HG03520 (cell line): ENCODE data around the gene RING1.

Experiments used
- ATAC-seq: cut with Tn5 transposase; IDR thresholded peaks from one replicate; pipeline ENCODE4 v1.9.1; 2021; ENCODE audit warnings: mild to moderate bottlenecking, moderate library complexity; ENCODE audit not compliant: unreplicated experiment

The RING1 gene

GRCh38 chr6:33192105-33192646, 16.1 kb upstream of the RING1 start, which contains the start of gene COL11A2:
Gene COL11A2, minus strand, starts transcription at chr6:33192467. Its CDS starts 227 bp downstream, at chr6:33192240.
- no peak for ATAC-seq

GRCh38 chr6:33192671-33193602, 15.4 kb upstream of the RING1 start:
- ATAC-seq, result no peak

DNA sequence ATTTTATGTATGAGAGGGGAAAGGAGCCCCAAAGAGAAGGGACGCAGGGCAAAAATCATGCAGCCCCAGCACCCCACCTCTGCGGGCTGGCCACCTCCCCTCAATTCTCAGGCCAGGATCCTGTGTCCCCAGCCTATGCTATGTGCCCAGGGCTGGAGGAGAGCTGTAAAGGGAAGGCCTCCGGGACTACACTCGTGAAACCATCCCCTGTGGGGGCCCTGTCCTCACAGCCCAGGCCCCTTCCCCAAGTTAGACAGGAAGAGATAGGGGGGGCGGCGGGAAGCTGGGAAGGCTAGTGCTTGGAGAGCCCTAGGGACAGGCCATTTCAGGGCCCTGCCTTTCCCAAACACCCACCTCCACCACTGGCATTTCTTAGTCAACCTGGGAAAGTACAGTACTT, 14.7 kb upstream of the RING1 start:
- ATAC-seq, result no peak

DNA sequence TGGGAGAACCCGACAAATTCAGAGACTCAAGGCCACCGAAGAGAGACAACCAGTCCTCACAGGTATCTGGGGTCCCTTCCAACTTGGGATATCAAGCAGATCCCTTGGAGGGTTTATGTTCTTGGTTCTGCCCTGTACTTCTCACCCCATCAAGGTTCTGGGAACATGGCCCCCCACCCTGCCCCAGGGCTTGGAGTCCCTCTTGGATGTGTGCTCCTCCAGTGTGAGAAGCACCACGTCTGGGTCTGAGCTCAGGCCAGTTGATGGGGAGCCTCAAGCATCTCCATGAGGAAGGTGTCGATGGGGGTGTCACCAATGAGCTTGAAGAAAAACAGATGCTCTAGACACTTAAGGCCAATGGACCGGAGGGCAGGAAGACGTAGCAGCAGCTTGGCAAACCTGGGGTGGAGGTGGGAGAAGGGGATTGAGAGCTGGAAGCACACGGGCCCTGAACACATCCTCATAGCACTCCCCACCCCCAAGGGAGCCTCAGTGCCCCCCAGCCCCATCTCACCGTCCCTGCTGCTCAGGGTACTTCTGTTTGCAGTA, 13.8 kb upstream of the RING1 start:
- ATAC-seq, result no peak

GRCh38 chr6:33195304-33196165, 12.8 kb upstream of the RING1 start:
- no peak for ATAC-seq

DNA sequence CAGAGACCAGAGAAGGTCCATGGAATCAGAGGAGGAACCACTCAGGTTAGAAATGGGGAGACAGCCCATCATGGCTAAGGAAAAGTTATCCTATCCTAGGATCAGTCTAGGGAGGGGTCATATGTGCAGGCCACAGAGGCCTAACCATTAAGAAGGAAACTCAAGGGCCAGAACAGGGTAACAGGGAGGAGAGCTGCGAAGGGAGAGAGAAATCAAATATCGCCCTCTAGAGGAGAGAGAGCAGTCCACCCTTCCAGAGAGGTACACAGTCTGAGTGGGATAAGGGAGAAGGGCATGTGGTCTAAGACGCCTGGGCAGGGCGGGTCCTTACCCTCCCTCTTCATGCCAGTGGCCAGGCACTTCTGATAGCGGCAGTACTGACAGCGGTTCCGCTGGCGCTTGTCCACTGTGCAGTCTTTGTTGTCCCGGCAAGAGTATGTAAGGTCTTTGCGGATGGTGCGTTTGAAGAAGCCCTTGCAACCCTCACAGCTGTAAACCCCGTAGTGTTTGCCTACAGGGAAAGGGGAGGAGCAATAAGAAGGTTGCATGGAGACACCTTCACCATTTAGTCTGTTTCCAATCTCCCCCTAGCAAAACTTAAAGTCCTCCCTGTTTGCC, 10.8 kb upstream of the RING1 start:
- ATAC-seq, result no peak

DNA sequence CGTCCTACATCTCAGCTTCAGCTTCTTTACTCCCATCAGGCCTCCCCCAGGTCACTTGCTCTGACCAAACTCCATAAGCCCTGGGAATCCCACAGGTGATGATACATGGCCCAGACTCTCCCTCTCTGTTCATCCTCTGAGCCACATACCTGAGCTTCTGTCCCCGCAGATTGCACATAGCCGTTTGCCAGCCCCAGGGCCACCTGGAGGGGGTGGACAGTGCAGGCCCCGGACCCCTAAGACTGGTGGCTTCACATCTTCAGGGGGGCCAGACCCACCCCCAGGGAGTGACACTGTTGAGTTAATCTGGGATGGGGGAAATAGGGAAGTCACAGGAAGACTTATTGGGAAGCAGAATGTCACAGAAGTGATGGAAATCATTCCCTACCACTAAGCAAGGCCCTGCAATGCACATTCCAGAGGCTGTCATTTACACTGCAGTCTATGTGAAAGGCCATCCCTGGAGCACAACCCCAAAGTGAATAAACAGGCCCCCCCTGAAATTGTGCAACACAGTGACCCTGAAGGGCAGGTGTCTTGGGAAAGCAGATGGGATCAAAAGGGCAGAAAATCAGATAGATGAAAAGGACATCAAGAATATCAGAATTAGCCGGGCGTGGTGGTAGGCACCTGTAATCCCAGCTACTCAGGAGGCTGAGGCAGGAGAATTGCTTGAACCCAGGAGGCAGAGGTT, 10.0 kb upstream of the RING1 start:
- no peak for ATAC-seq

GRCh38 chr6:33198853-33199436, 9.4 kb upstream of the RING1 start:
- ATAC-seq, result no peak

DNA sequence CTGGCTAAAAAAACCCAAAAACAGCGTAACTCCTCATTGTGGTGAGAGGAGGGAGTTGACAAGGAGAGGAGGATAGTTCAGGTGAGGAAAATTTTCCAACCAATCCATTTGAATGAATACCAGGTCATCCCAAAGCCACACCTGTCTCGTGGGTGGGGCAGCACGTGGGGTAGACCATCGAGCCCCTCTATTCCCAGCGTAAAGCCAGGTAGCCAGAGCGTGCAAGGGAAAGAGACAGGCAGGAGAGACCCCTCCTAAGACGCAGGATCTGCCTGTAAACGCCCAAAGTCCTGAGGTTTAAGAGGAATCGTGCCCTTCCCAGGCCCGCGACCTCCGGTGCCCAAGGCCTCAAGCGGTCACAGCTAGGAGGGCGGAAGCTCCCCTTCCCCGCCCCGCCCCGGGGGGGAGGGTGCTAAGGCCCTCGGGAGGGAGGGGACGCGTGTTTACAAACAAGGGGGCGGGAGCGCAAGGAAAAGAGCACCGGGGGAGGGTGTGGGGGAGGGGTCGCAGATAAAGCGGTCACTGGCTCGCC, 8.5 kb upstream of the RING1 start:
- peak; percentile 2 for ATAC-seq

GRCh38 chr6:33200219-33201146, 7.8 kb upstream of the RING1 start, which contains the start of the genes RXRB and SLC39A7:
Gene RXRB, minus strand, starts transcription at chr6:33200665. Its CDS starts 189 bp downstream, at chr6:33200476.
Gene SLC39A7, plus strand, starts transcription at chr6:33200867. Its CDS starts 379 bp downstream, at chr6:33201246.
- ATAC-seq, result peak; percentile 46

DNA sequence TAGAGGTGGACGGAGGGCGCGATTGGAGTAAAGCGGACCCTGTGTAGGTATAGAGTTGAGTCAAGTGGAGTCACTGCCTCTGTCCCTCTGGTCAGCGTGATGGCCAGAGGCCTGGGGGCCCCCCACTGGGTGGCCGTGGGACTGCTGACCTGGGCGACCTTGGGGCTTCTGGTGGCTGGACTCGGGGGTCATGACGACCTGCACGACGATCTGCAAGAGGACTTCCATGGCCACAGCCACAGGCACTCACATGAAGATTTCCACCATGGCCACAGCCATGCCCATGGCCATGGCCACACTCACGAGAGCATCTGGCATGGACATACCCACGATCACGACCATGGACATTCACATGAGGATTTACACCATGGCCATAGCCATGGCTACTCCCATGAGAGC, 7.2 kb upstream of the RING1 start:
- no peak for ATAC-seq

DNA sequence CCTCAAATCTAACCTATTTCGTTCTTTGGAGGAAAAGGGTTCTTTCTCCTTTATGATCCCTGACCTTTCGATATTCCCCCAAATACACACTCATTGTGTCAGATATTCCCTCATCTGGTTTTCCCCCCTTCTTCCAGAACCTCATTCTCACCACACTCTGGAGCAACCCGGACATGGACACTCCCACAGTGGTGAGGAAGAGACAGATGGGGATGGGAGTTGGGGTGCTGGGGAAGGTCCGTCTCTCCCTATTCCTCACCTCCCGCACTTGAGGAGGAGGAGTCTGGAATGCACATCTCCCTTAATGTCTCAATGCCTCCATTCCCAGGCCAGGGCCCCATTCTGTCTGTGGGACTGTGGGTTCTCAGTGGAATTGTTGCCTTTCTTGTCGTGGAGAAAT, 6.4 kb upstream of the RING1 start:
- no peak for ATAC-seq

GRCh38 chr6:33202799-33203198, 5.5 kb upstream of the RING1 start:
- no peak for ATAC-seq

GRCh38 chr6:33203443-33204164, 4.7 kb upstream of the RING1 start:
- ATAC-seq, result no peak

- no peak for ATAC-seq
These were observed 4.2 kb upstream of the RING1 start for GRCh38 chr6:33204165-33204414.

GRCh38 chr6:33204415-33205190, 3.7 kb upstream of the RING1 start, which contains the start of gene HSD17B8:
Gene HSD17B8, plus strand, starts transcription at chr6:33204655. Its CDS starts 14 bp downstream, at chr6:33204669.
- peak; percentile 39 for ATAC-seq
